ENCODE measurements around the gene MARK3. TPM values are rescaled to one million over a fixed set of nuclear protein-coding genes. Genes with fewer than 3 reads are reported as not detected.
A peak's percentile ranks its signal among the peaks of the same experiment; 100 is the strongest.
"Not testable (repeated sequence)": the region's sequence is repeated elsewhere in the genome, so short reads cannot be mapped to it uniquely, and the experiment has no call there.

The MARK3 gene
- polyA plus RNA-seq, 1 donor = 64.4 TPM

DNA sequence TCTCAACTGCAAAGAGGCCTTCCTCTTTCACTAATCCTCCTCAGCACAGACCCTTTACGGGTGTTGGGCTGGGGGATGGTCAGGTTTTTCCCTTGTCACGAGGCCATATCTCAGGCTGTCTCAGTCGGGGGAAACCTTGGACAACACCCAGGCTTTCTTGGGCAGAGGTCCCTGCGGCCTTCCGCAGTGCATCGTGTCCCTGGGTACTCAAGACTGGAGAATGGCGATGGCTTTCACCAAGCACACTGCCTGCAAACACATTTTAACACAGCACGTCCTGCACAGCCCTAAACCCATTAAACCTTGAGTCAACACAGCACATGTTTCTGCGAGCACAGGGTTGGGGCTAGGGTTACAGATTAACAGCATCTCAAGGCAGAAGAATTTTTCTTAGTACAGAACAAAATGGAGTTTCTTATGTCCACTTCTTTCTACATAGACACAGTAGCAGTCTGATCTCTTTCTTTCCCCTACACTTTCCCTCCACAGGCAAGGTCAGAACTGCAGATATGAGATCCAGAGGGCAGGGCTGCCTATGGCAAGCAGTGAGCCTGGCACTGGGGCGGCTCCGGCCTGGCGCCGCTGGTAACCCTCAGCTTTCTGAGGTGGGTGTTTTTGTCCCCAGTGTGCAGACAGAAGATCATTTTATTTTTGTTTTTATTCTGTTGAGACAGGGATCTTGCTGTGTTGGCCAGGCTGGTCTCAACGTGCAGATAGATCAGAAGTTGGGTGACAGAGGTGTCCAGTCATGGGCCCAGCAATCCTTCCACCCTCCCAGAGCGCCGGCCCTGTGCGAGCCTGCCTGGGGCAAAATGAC, 140.4 kb downstream of the MARK3 start:
- DNase-seq (ENCODE audit: low read depth) = not testable (repeated sequence)

DNA sequence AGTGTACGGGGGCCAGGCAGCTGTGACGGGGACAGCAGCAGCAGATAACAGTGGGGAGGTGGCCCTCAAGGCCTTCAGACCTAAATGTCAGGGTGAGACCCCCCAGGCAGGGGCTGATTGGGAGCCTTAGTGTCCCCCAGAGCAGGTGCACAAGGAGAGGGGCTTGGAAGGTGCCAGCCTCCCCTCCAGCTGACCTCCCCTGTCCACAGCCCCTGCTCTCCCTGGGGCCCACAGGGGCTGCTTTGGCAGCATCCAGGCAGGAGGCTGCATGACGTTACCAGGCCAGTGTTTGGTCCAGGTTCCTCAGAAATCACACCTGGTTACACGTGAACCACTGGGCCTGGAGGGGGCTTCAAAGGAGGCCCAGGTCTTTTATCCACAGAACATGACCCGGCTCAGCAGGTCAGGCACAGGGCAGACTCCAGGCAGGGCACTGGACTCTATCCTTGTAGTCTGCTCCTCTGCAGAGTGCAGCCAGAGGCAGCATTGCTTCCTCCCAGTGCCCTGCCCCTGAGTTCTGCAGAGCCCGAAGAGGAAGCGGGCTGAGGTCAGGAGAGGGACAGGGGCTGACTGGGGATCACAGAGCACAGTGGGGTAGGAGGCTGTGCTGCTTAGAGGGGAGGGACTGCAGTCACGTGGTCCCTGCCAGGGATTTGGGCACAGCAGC, 141.2 kb downstream of the MARK3 start:
- DNase-seq (ENCODE audit: low read depth) = no peak

DNA sequence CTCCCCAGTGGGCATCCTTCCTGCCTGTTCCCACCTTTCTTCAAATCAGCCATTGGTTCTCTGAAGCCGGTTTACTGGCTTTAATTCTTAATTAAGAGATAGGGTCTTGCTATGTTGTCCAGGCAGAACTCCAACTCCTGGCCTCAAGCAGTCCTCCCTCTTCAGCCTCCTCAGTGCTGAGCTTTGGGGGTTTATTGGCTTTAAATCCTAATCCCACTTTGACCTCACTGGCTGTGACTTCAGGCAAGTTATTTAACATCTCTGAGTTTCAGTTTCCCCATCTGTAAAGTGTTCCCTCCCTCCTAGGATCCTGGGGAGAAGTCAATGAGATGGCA, 141.7 kb downstream of the MARK3 start:
- DNase-seq (ENCODE audit: low read depth) = no peak

DNA sequence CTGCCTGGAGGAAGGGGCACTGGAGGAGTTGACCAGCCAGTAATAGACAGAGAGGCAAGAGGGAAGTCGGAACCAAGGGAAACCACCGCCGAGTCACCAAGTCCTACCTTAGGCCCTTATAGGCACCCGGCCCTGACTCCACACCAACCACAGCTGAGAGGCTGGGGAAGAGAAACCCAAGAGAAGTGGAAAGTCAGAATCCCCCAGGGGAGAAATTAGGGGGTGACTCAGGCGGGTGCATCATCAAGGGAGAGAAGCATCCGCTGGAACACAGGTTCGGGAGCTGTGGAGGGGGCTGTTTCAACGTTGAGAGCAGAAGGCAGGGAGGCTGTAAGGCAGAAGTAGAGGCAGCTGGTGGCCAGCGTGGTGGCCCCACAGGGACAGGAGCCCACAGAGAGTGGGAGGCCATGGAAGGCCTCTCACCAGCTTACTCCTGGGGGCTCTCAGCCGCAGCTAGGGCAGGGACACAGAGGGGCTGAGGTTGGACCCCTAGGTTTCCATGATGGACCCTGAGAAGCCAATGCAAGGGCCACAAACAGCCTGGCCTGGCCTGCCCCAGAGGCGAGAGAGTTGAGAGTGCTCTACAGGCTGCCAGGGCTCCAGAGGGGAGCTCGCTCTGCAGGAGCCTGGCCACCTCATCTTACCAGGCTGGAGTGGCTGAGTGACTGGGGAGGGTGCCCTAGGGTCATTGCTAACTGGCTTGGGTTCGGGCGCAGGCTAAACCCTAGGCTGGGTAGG, 142.4 kb downstream of the MARK3 start:
- no peak for DNase-seq (ENCODE audit: low read depth)

DNA sequence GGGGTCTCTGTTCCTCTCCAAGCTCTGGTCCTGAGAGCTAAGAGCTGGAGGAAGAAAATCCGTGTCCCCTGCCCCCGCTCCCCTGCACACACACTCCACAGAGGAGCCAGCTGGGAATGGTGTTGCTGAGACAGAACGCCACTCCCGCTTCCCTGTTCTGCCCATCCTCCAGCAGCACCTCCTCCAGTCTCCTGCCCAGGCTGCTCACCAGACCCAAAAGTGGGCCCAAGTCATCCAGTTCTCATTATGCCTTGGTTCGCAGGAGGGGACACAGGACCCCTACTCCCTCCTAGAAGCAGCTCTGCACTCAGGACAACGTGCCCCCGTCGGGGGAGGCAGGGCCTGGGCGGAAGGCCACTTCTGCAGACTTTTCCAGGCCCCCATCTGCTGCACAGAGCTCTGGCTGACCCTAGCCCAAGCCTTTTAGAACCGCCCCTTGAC, 143.0 kb downstream of the MARK3 start:
- no peak for DNase-seq (ENCODE audit: low read depth)

DNA sequence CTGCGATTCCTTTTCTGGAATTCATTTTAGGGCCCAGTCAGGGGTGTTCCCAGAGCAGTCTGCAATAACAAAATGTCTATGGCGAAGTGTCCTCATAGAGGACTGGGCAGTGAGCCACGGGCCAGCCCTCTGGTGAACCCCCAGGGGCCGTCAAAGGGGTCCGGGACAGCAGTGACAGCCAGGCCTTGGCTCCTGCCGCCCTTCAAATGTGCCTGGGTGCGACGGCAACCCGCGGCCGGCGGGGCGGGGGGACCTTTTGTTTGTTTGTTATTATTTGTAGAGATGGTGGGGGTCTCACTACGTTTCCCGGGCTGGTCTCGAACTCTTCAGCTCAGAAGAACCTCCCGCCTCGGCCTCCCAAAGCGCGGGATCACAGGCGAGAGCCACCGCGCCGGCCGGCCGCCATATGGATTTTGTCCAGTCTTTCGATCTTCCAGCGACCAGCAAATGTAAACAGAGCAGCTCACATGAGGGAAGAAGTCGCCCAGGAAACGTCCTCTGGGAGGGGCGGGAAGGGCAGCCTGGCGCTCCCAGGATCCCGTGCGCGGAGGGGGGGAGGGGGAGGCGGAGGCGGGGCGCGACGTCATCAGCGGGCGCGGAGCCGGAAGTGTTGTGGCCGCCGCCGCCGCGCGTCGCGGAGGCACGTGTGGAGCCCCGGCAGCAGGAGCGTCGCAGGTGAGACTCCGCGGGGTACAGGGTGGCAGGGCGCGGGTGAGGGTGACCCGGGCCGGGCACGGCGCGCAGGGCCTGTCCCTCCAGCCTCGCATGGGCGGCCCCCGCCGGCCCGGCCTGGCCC, 143.6 kb downstream of the MARK3 start, which contains the start of gene TRMT61A:
TSS of gene TRMT61A (plus strand) at position 610 of the 796 bp plus-strand sequence. CDS start 783 bp downstream, outside the sequence.
- DNase-seq (ENCODE audit: low read depth) = peak; percentile 65

DNA sequence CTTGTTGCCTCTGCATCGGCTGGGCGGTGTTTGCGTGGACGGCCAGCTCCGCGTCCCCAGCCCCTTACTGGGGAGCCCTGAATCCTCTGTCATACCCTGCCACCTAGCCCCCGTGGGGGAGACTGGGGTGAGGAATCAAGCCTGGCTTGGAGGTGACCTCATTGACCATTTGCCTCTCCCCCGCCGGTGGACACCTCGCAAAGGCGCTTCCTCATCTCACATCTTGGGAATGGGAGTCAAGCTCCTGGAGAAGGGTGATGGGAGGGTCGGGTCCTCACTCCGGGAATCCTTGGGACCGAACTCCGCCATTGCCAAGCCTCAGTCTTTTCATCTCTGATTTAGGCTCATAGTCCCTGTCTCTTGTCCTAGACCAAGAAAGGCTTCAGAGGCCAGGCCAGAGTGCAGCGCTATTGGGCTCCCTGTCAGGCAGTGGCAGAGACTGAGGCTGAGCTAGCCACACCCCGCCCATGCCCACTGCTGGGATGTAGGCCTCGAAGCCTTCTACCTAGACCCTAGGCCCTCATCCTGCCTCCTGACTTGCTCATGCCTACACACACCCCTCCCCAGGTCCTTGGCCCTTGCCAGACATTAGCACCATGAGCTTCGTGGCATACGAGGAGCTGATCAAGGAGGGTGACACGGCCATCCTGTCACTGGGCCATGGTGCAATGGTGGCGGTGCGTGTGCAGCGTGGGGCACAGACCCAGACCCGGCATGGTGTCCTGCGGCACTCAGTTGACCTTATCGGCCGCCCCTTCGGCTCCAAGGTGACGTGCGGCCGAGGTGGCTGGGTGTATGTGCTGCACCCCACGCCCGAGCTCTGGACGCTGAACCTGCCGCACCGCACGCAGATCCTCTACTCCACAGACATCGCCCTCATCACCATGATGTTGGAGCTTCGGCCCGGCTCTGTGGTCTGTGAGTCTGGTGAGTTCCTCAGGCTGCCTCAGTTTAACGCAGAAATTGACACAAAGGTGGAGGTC, 144.5 kb downstream of the MARK3 start:
- DNase-seq (ENCODE audit: low read depth) = no peak

DNA sequence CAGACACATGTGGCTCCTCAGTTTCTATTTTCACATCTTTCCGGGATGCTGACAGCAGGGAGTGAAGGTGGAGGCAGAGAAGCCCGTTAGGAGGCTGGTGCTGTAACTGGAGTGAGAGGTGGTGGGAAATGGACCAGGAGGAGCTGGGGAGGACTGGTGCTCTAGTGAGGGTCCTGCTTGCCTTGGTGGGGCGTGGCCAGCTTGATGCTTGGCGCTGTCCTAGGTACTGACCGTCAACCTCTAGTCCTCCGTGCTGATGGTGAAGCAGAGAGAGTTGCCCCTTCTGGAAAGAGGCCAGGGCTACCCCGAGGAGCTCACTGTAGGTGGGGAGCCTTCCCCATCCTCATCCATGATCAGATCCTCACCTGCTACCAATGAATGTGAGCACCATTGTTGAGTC, 145.2 kb downstream of the MARK3 start:
- no peak for DNase-seq (ENCODE audit: low read depth)

DNA sequence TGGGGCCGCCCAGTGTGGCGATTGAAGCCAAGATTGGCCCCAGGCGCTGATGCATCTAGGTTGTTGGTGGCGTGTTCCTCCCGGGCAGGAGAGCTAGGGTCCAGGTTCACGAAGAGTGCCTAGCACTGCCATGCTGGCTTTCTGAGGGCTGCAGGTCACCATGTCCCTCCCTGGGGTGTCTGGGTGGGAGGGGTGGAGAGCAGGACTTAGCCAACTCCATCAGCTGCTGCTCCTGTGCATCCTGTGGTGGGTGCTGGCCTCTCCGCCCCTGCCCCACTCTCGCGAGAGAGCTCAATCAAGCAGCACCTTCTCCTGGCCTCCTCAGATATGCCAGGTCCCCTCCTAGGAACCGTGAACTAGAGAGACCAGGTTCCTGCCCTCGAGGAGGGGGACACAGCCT, 145.6 kb downstream of the MARK3 start:
- DNase-seq (ENCODE audit: low read depth) = no peak

DNA sequence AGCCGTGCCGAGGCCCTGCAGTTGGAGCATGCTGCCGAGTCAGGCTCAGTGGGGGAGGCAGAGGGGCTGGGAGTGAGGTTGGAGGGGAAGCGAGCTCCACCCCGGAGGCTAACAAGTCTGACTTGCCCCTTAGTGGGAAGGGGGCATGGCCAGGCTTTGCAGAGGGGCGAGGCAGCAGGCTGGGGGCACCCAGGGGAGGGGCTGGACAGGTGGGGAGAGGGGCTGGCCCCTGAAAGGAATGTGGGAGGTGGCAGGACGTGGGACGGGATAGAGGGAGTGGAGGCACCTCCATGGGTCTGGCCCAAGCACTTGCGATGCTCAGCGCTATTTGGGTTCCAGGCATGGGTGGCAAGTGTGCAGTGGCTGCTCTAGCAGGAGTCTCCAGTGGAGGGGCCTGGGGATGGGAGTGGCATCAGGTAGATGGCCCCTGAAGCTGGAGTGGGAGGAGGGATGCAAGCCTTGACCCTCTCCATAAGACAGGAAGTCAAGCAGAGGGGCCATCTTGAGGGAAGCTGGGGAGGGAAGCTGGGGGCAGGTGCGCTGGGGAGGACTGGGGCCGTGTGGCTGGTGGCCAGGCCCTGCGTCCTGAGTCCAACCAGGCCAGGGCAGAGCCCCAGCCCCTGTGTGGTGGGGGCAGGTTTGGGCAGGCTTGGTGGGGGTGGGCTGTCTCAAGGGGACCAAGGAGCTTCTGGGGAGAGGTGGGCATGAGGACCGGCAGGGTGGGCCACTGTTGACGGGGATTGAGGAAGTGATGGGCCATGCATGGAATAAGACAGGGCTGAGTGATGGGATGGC, 146.4 kb downstream of the MARK3 start:
- no peak for DNase-seq (ENCODE audit: low read depth)

DNA sequence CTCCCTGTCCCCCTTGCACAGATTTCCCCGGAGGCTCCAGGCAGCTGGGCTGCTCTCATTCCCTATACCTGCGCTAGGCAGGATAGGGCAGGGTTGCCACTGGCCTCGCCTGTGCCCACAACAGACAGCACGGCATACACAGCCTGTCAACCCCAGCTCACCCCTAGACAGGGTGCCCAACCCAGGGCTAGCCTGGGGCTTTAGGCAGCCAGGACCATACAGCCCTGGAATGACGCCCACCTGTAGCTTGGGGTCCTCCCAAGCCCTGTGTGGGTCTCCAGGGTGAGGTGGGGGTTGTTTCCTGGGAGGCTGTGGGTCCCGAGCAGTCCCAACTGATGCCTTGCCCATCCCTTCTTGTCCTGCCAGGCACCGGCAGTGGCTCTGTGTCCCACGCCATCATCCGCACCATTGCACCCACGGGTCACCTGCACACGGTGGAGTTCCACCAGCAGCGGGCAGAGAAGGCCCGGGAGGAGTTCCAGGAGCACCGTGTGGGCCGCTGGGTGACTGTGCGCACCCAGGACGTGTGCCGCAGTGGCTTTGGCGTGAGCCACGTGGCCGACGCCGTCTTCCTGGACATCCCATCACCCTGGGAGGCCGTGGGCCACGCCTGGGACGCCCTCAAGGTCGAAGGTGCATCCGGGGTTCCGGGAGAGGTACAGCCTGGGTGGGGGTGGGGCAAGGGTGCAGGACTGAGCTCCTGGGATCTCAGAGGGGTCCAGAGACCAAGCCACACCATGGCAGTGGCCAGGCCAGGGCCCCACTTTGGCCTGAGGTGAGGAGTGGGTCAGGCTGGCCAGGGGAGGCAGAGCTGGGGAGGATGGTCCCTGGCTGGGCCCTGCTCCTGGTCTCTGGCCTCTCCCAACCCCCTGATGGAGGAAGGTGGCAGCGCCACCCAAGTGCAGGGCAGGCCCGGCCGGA, 147.3 kb downstream of the MARK3 start:
- DNase-seq (ENCODE audit: low read depth) = no peak

DNA sequence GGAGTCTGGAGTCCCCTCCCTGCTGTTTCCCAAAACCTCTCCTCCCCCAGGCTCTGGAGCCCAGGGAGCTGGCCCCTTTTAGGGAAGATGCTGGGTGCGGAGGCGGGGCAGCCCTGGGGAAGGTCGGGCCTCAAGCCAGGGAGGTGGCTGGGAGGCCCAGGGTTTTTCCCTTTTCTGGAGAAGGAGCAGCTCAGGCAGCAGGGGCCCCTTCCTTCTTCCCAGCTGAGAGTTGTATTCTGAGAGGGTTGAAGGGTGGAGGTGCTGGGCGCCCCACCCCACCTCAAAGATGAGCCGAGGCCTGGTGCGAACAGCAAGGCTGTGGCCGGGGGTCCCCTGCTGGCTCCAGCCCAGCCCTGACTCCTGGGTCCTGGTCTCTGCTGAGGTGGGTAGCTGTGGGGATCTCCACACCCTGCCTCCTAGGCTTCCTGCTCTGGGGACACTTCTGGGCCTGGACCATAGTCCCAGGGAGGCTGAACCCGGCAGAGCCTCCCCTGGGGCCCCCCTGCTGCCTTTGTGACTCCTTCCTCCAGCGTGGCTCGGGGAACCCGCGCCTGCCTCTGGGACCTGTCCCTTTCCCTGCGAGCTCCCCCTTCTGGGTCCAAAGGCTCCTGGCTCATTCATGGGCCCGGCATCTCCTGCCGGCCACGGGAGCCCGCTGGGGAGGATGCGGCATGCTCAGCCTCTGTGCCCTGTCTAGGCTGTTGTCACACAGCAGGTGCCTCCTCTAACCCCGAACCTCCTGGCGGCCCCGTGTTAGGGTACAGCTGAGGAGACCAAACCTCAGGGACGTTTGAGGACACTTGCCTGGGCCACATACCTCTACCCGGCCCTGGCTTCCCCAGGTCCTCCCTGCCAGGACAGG, 148.2 kb downstream of the MARK3 start:
- no peak for DNase-seq (ENCODE audit: low read depth)

DNA sequence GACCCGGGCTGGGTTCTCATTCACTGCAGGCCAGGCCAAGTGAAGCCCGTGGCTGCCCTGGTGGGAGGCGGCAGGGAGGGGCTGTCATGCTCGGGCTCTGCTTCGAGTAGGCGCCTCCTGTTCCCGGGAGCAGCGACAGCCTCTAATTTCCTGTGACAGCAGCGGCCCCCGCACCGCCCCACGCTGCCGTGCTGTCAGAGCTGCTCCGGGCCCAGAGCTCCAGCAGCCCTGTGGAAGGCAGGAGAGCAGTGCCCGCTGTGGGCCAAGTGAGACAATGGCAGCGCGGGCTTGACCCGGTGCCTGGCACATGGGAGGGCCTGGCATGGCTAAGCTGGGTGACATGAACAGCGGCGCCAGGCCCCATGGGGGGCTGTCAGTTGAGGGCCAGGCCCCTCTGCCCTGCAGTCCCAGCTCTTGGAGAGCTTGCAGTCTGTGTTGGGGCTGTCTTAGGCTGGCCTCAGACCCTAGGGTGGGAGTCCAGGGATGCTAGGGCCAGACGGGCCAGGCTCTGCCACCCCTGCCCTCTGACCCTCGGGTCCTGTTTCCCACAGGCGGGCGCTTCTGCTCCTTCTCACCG, 148.9 kb downstream of the MARK3 start:
- no peak for DNase-seq (ENCODE audit: low read depth)

DNA sequence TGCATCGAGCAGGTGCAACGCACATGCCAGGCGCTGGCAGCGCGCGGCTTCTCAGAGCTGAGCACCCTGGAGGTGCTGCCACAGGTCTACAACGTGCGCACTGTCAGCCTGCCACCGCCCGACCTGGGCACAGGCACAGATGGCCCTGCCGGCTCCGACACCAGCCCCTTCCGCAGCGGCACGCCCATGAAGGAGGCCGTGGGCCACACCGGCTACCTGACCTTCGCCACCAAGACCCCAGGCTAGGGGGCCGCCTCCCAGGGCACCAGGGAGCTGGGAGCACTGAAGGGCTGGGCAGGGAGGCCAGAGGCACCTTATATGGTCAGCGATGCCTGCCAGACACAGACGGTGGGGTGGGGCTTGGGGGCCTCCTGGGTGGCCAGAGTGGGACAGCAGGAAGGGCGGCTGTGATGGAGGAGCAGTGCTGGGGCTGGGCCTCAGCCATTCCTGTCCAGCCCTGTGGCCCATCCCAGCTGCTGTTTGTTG, 149.4 kb downstream of the MARK3 start:
- no peak for DNase-seq (ENCODE audit: low read depth)

DNA sequence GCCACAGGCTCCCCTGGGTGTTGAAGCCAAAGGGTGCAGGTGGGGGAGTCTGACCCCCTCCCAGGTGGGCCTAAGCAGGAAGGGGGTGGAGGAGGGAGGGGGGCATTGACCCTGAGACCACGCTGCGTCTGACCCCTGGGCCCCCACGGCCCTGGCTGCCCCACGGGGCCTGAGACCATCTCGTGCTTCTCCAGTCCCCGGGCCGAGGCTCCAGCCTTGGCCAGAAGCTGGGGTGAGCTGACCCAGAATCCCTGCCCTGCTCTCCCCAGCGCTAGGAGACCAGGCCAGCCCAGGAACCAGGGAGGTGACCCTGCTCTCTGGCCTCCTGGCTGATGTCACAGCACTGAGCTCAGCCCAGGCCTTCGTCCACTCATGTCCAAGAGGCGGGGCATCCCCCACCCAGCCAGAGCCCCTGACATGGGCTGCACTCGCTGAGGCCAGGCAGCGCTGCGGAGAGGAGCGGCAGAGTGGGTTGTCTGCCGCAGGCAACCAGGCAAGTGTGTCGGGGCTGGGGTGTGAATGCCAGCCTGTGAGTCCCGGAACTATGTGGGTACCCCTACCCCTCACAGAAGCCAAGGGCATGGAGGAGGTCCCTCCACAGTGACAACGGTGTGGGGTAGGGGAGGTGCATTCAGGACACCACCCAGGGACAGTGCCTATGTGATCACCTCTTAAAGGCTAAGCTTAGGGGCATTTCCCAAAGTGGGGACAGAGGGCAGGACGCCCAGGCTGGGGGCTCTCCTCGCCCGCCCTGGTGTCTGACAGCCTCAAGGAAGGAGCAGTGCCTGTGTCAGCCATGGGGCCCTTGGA, 150.1 kb downstream of the MARK3 start:
- DNase-seq (ENCODE audit: low read depth) = no peak

DNA sequence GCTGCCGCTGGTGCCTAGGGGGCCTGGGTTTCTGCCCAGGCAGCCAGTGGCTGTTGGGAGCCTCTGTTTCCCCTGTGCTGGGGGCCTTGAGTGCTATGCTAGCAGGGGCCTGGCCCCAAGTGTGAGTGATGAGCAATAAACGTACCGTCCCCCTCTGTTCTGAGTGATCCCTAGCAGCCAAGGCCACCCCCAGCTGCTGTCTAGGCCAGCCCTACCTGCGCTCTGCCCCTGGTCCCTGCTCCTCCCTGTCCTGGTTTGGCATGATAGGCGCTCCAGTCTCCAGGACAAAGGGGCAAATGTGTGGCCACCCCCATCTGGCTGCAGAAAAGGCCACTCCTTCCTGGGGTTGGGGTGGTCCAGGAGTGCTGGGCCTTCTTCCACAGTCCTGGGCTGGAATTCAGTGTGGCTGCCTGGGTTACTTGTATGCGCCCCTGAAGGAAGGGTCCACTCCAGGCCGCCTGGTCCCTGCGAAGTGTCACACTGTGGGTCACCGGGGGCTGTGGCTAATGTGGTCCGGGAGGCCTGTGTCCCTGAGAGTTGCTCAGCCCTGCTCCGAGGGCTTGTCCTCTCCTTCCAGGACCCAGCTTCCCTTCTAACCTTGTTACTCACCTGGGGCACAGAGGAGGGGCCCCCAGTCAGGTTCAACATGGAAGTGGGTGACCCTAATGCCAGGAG, 150.8 kb downstream of the MARK3 start:
- DNase-seq (ENCODE audit: low read depth) = no peak
